Stimulated activated memory B cell treated with anti-CD40 and anti-IgM and Interleukin-4, amounts not matched to agents 10 μg/mL and 1 μg/mL and 100 μg/mL, for 72 hours (primary cell): ENCODE measurements around the gene PRRT3.
"Not testable (repeated sequence)": the region's sequence is repeated elsewhere in the genome, so short reads cannot be mapped to it uniquely, and the experiment has no call there.

Source experiments
- ATAC-seq: fragments of 150-1000 bp; cut with Tn5 transposase; 2 replicates; pipeline ENCODE4 v1.10.0; 2021
- H3K27ac Mint-ChIP-seq: one replicate; pipeline ENCODE4 v1.8.0; 2022; ENCODE audit warnings: mild to moderate bottlenecking, mixed read lengths
- H3K27me3 Mint-ChIP-seq: one replicate; pipeline ENCODE4 v1.8.0; 2022; ENCODE audit warnings: mixed read lengths
- H3K36me3 Mint-ChIP-seq: one replicate; pipeline ENCODE4 v1.8.0; 2022; ENCODE audit warnings: mixed read lengths
- H3K4me1 Mint-ChIP-seq: one replicate; pipeline ENCODE4 v1.8.0; 2022; ENCODE audit warnings: mixed read lengths
- H3K4me3 Mint-ChIP-seq: one replicate; pipeline ENCODE4 v1.8.0; 2022; ENCODE audit warnings: mild to moderate bottlenecking, moderate library complexity, mixed read lengths
- H3K9me3 Mint-ChIP-seq: one replicate; pipeline ENCODE4 v1.8.0; 2022; ENCODE audit warnings: mixed read lengths

Gene PRRT3

GRCh38 chr3:9955067-9955502, 2.9 kb upstream of the PRRT3 start:
- H3K4me3 Mint-ChIP-seq, result no peak overlapping the region
- H3K36me3 Mint-ChIP-seq, result peaks cover 5% of the 10 kb centered on the region
- no peaks in the 10 kb centered on the region for H3K27me3 Mint-ChIP-seq
- H3K4me1 Mint-ChIP-seq, result peaks cover 25% of the 10 kb centered on the region
- no peak overlapping the region for H3K27ac Mint-ChIP-seq
- ATAC-seq, result no peak
- no peaks in the 10 kb centered on the region for H3K9me3 Mint-ChIP-seq

- H3K4me1 Mint-ChIP-seq, result peaks cover 26% of the 10 kb centered on the region
- H3K36me3 Mint-ChIP-seq, result peaks cover 11% of the 10 kb centered on the region
- peak overlapping the region; percentile 64 for H3K27ac Mint-ChIP-seq
- H3K4me3 Mint-ChIP-seq, result peak overlapping the region; percentile 93
- H3K9me3 Mint-ChIP-seq, result no peaks in the 10 kb centered on the region
- no peaks in the 10 kb centered on the region for H3K27me3 Mint-ChIP-seq
- peak; percentile 6 for ATAC-seq
Observed at GRCh38 chr3:9951598-9951961, 628 bp downstream of the PRRT3 start.

- ATAC-seq, result peak; percentile 31
- no peaks in the 10 kb centered on the region for H3K27me3 Mint-ChIP-seq
- no peaks in the 10 kb centered on the region for H3K9me3 Mint-ChIP-seq
- H3K36me3 Mint-ChIP-seq, result peaks cover 14% of the 10 kb centered on the region
- peak overlapping the region; percentile 64 for H3K27ac Mint-ChIP-seq
- peak overlapping the region; percentile 93 for H3K4me3 Mint-ChIP-seq
- peaks cover 30% of the 10 kb centered on the region for H3K4me1 Mint-ChIP-seq
Observed at GRCh38 chr3:9951126-9951525, 1.1 kb downstream of the PRRT3 start.

- Mint-ChIP-seq H3K27me3 (no peaks in the 10 kb centered on the region), H3K27ac (no peak overlapping the region), H3K4me1 (peaks cover 32% of the 10 kb centered on the region), H3K9me3 (no peaks in the 10 kb centered on the region), H3K4me3 (no peak overlapping the region), H3K36me3 (peaks cover 22% of the 10 kb centered on the region)
- ATAC-seq, result no peak
Observed at GRCh38 chr3:9949626-9950025, 2.6 kb downstream of the PRRT3 start.

GRCh38 chr3:9949115-9949514, 3.1 kb downstream of the PRRT3 start:
- no peak overlapping the region for H3K4me3 Mint-ChIP-seq
- no peaks in the 10 kb centered on the region for H3K27me3 Mint-ChIP-seq
- H3K4me1 Mint-ChIP-seq, result peaks cover 32% of the 10 kb centered on the region
- ATAC-seq, result no peak
- H3K36me3 Mint-ChIP-seq, result peaks cover 22% of the 10 kb centered on the region
- H3K9me3 Mint-ChIP-seq, result no peaks in the 10 kb centered on the region
- H3K27ac Mint-ChIP-seq, result no peak overlapping the region

GRCh38 chr3:9948586-9948985, 3.6 kb downstream of the PRRT3 start:
- no peak for ATAC-seq
- Mint-ChIP-seq H3K4me1 (peaks cover 32% of the 10 kb centered on the region), H3K9me3 (no peaks in the 10 kb centered on the region), H3K27me3 (no peaks in the 10 kb centered on the region), H3K27ac (no peak overlapping the region), H3K4me3 (no peak overlapping the region), H3K36me3 (peaks cover 22% of the 10 kb centered on the region)

- H3K4me3 Mint-ChIP-seq, result no peak overlapping the region
- peaks cover 25% of the 10 kb centered on the region for H3K4me1 Mint-ChIP-seq
- ATAC-seq, result no peak
- no peaks in the 10 kb centered on the region for H3K9me3 Mint-ChIP-seq
- H3K27ac Mint-ChIP-seq, result no peak overlapping the region
- no peaks in the 10 kb centered on the region for H3K27me3 Mint-ChIP-seq
- H3K36me3 Mint-ChIP-seq, result peaks cover 22% of the 10 kb centered on the region
Observed at GRCh38 chr3:9947025-9947995, 4.9 kb downstream of the PRRT3 start.

- Mint-ChIP-seq H3K27me3 (no peaks in the 10 kb centered on the region), H3K4me3 (peak overlapping the region; percentile 78), H3K9me3 (no peaks in the 10 kb centered on the region), H3K36me3 (peaks cover 24% of the 10 kb centered on the region), H3K27ac (peak overlapping the region; percentile 73), H3K4me1 (peaks cover 20% of the 10 kb centered on the region)
- peak; percentile 76 for ATAC-seq
Observed at GRCh38 chr3:9946112-9947024, 5.8 kb downstream of the PRRT3 start.

- Mint-ChIP-seq H3K27ac (no peak overlapping the region), H3K4me3 (no peak overlapping the region), H3K36me3 (peaks cover 26% of the 10 kb centered on the region), H3K9me3 (no peaks in the 10 kb centered on the region), H3K4me1 (peaks cover 10% of the 10 kb centered on the region), H3K27me3 (no peaks in the 10 kb centered on the region)
- no peak for ATAC-seq
Observed at GRCh38 chr3:9945358-9945757, 6.8 kb downstream of the PRRT3 start.

- Mint-ChIP-seq H3K36me3 (peaks cover 21% of the 10 kb centered on the region), H3K4me3 (no peak overlapping the region), H3K9me3 (no peaks in the 10 kb centered on the region), H3K27ac (no peak overlapping the region), H3K4me1 (peaks cover 6% of the 10 kb centered on the region), H3K27me3 (no peaks in the 10 kb centered on the region)
- no peak for ATAC-seq
Observed at GRCh38 chr3:9944271-9944670, 7.9 kb downstream of the PRRT3 start.

- H3K4me3 Mint-ChIP-seq, result no peak overlapping the region
- no peak overlapping the region for H3K27ac Mint-ChIP-seq
- H3K9me3 Mint-ChIP-seq, result no peaks in the 10 kb centered on the region
- H3K4me1 Mint-ChIP-seq, result peaks cover 6% of the 10 kb centered on the region
- no peak for ATAC-seq
- no peaks in the 10 kb centered on the region for H3K27me3 Mint-ChIP-seq
- peaks cover 22% of the 10 kb centered on the region for H3K36me3 Mint-ChIP-seq
Observed at GRCh38 chr3:9942934-9943690, 9.1 kb downstream of the PRRT3 start.

- Mint-ChIP-seq H3K9me3 (no peaks in the 10 kb centered on the region), H3K27ac (no peak overlapping the region), H3K27me3 (no peaks in the 10 kb centered on the region), H3K36me3 (peaks cover 29% of the 10 kb centered on the region), H3K4me3 (no peak overlapping the region), H3K4me1 (peaks cover 6% of the 10 kb centered on the region)
- no peak for ATAC-seq
Observed at GRCh38 chr3:9942164-9942563, 10.0 kb downstream of the PRRT3 start.

- Mint-ChIP-seq H3K27me3 (no peaks in the 10 kb centered on the region), H3K4me3 (no peak overlapping the region), H3K9me3 (no peaks in the 10 kb centered on the region), H3K4me1 (peaks cover 9% of the 10 kb centered on the region), H3K36me3 (peaks cover 31% of the 10 kb centered on the region), H3K27ac (no peak overlapping the region)
- no peak for ATAC-seq
Observed at GRCh38 chr3:9940746-9941145, 11.5 kb downstream of the PRRT3 start.

- H3K27ac Mint-ChIP-seq, H3K4me3 Mint-ChIP-seq, H3K9me3 Mint-ChIP-seq, H3K27me3 Mint-ChIP-seq, ATAC-seq: not testable (repeated sequence)
- Mint-ChIP-seq H3K36me3 (peaks cover 34% of the 10 kb centered on the region), H3K4me1 (peaks cover 18% of the 10 kb centered on the region)
Observed at GRCh38 chr3:9939906-9940305, 12.3 kb downstream of the PRRT3 start.

GRCh38 chr3:9938966-9939365, 13.2 kb downstream of the PRRT3 start:
- H3K36me3 Mint-ChIP-seq, result peaks cover 35% of the 10 kb centered on the region
- H3K9me3 Mint-ChIP-seq, result no peaks in the 10 kb centered on the region

More at GRCh38 chr3:9938966-9939365, 13.2 kb downstream of the PRRT3 start:
- Mint-ChIP-seq H3K27ac (no peak overlapping the region), H3K4me3 (no peak overlapping the region), H3K27me3 (no peaks in the 10 kb centered on the region), H3K4me1 (peaks cover 27% of the 10 kb centered on the region)
- ATAC-seq, result no peak
